HG03103 (cell line): ENCODE results near the gene GYS1.
"Not testable (repeated sequence)": the region's sequence is repeated elsewhere in the genome, so short reads cannot be mapped to it uniquely, and the experiment has no call there.

Experiments
- ATAC-seq: cut with Tn5 transposase; IDR thresholded peaks from one replicate; pipeline ENCODE4 v1.9.1; 2021; ENCODE audit warnings: low read depth; ENCODE audit not compliant: unreplicated experiment

The GYS1 gene

GRCh38 chr19:48993175-48994034, at the start of gene GYS1, which contains the start of gene RUVBL2:
Gene GYS1 (minus strand): TSS chr19:48993309. CDS start chr19:48993112, 197 bp downstream.
Gene RUVBL2 (plus strand): TSS chr19:48993887. CDS start chr19:48993912, 25 bp downstream.
- ATAC-seq = peak; percentile 68

- not testable (repeated sequence) for ATAC-seq
Measured at GRCh38 chr19:49042666-49043065, 49.6 kb upstream of the GYS1 start.

- no peak for ATAC-seq
Measured at GRCh38 chr19:49042177-49042576, 49.1 kb upstream of the GYS1 start.

GRCh38 chr19:49039736-49040135, 46.6 kb upstream of the GYS1 start:
- ATAC-seq = not testable (repeated sequence)

GRCh38 chr19:49038557-49039276, 45.6 kb upstream of the GYS1 start:
- ATAC-seq = not testable (repeated sequence)

GRCh38 chr19:49038111-49038510, 45.0 kb upstream of the GYS1 start:
- ATAC-seq = not testable (repeated sequence)

- ATAC-seq = not testable (repeated sequence)
Measured at GRCh38 chr19:49036815-49037214, 43.7 kb upstream of the GYS1 start, which contains the start of gene CGB1. Gene CGB1 (minus strand): TSS chr19:49036895. CDS start chr19:49036711, 184 bp downstream.

GRCh38 chr19:49031642-49032301, 38.7 kb upstream of the GYS1 start, which contains the start of gene CGB2:
Gene CGB2 (plus strand): TSS chr19:49031890. CDS start chr19:49032096, 206 bp downstream.
- ATAC-seq = not testable (repeated sequence)

- ATAC-seq = not testable (repeated sequence)
Measured at GRCh38 chr19:49030323-49030722, 37.2 kb upstream of the GYS1 start.

GRCh38 chr19:49029749-49030148, 36.6 kb upstream of the GYS1 start:
- not testable (repeated sequence) for ATAC-seq

- ATAC-seq = not testable (repeated sequence)
Measured at GRCh38 chr19:49028686-49029085, 35.6 kb upstream of the GYS1 start.

- not testable (repeated sequence) for ATAC-seq
Measured at GRCh38 chr19:49025599-49025998, 32.5 kb upstream of the GYS1 start.

GRCh38 chr19:49025088-49025487, 32.0 kb upstream of the GYS1 start:
- ATAC-seq = not testable (repeated sequence)

- not testable (repeated sequence) for ATAC-seq
Measured at GRCh38 chr19:49024233-49024632, 31.1 kb upstream of the GYS1 start, which contains the start of gene CGB3. Gene CGB3 (minus strand): TSS chr19:49024333. CDS start chr19:49023971, 362 bp downstream.

- ATAC-seq = no peak
Measured at GRCh38 chr19:49022116-49022515, 29.0 kb upstream of the GYS1 start.

GRCh38 chr19:49020931-49021895, 28.1 kb upstream of the GYS1 start:
- ATAC-seq = no peak

GRCh38 chr19:49020342-49020741, 27.2 kb upstream of the GYS1 start:
- ATAC-seq = no peak

- ATAC-seq = no peak
Measured at GRCh38 chr19:49019242-49019932, 26.3 kb upstream of the GYS1 start.
